D721Med (cell line): Measurements from ENCODE around the gene HRAS.

Experiments
- DNase-seq: peaks from one replicate; pipeline ENCODE4 v3.0.0; 2011; ENCODE audit warnings: low spot score; ENCODE audit not compliant: insufficient read length
- FAIRE-seq: peaks from 2 replicates; lab custom pipeline; 2011; peaks lifted over from hg19 to GRCh38; lab: Jason Lieb, UNC
- TF ChIP-seq, protein P1 (sequence below): IDR thresholded peaks from 2 replicates; pipeline ENCODE4 v1.5.1; 2012; ENCODE audit warnings: mild to moderate bottlenecking, control low read depth; ENCODE audit not compliant: insufficient read depth; ENCODE audit errors: missing control alignments

HRAS gene

DNA sequence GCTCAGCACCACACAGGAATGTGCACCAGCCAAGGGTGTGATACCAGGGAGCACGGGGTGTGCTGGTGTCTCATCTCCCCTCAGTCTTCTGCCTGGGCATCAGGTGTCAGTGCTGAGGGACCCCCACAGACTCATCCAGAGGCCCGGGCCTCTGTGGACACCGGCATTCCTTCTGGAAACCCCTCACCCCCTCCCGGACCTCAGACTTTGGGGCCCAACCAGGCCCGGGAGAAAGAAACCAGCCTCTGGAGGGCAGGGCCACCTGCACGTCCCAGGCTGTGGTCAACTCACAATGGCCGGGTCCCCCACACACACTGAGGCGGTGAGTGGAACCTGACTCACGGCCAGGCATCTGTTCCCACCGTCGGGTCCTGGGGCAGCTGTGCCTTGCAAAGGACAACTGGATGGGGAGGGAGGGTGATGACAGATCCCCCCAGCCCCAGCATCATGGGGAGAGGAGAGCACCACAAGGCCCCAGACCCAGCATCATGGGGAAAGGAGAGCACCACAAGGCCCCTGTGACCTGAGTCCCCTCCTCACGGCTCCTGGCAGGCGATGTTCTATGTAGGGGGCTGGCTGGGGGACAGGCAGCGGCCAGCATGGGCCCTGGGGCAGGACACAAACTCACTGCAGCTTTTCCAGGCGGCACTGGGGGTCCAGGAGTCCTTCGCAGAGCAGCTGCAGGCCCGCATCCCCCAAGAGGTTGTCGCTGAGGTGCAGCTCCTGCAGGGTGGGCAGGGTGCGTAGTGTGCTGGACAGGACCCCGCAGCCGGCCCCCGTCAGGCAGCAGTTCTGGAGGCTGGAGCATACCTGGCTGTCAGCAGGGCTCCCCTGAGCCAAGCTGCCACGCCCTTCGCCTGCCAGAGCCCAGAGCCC is 35.9 kb downstream of the HRAS start:
- DNase-seq = no peak
- TF ChIP-seq, protein P1, sequence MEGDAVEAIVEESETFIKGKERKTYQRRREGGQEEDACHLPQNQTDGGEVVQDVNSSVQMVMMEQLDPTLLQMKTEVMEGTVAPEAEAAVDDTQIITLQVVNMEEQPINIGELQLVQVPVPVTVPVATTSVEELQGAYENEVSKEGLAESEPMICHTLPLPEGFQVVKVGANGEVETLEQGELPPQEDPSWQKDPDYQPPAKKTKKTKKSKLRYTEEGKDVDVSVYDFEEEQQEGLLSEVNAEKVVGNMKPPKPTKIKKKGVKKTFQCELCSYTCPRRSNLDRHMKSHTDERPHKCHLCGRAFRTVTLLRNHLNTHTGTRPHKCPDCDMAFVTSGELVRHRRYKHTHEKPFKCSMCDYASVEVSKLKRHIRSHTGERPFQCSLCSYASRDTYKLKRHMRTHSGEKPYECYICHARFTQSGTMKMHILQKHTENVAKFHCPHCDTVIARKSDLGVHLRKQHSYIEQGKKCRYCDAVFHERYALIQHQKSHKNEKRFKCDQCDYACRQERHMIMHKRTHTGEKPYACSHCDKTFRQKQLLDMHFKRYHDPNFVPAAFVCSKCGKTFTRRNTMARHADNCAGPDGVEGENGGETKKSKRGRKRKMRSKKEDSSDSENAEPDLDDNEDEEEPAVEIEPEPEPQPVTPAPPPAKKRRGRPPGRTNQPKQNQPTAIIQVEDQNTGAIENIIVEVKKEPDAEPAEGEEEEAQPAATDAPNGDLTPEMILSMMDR = no peak
- no peak for FAIRE-seq

DNA sequence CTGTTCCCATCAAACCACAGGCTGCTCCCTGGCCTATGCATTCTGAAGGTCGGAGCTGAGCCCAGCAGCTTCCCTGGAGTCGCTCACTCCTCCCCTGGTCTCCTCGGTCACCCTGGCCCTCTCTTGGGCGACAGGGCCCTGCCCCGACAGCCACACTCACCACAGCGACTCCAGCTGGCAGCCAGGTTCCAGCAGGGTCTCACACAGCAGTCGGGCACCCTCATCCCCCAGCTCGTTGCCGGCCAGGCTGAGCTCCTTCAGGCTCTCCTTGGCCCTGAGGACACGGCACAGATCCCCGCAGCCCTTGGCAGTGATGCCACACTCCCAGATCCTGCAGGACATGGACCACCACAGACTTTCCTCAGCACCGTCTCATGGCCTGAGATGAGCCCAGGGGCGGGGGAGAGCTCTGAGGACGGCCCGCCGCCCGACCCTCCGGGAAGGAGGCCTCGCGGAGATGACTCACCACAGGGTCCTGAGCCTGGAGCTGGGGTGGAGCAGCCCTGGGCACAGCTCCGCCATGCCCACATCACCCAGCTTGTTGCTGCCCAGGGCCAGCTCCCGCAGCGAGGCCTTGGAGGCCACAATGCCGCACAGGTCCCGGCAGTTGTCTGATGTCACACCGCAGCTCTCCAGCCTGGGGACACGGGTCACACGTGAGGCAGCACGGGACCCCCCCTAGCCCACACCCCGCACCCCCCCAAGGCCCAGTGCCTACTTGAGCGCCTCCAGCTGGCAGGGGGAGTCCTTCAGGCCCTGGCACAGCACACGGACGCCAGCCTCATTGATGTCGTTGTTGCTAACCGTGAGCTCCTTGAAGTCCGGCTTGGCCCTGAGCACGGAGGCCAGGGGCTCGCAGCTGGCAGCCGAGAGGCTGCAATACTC is 36.8 kb downstream of the HRAS start:
- DNase-seq = no peak
- FAIRE-seq = no peak
- TF ChIP-seq, protein P1 = no peak

DNA sequence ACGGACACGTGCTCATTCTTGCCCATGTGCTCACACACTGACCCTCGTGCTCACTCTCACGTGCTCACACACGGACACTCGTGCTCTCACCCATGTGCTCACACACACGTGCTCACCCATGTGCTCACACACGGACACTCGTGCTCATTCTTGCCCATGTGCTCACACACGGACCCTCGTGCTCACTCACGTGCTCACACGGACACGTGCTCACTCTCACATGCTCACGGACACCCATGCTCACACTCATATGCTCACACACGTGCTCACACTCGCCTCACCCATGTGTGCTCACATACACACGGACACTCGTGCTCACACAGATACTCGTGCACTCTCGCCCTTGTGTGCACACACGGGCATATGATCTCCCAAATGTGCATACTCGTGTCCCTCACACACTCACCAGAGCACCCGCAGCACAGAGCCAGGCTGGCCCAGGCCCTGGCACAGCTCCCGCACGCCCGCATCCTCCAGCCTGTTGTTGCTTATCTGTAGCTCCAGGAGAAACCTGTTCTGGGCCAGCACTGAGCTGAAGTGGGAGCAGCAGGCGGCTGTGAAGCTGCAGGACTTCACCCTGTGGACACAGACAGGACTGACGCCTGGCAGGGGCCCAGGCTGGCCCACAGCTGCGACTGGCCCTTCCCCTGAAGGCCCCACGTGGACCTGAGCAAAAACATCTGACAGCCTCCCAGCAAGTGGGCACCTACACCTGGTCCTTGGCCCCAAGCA is 37.6 kb downstream of the HRAS start:
- DNase-seq (no peak), FAIRE-seq (no peak)
- TF ChIP-seq, protein P1 = no peak

DNA sequence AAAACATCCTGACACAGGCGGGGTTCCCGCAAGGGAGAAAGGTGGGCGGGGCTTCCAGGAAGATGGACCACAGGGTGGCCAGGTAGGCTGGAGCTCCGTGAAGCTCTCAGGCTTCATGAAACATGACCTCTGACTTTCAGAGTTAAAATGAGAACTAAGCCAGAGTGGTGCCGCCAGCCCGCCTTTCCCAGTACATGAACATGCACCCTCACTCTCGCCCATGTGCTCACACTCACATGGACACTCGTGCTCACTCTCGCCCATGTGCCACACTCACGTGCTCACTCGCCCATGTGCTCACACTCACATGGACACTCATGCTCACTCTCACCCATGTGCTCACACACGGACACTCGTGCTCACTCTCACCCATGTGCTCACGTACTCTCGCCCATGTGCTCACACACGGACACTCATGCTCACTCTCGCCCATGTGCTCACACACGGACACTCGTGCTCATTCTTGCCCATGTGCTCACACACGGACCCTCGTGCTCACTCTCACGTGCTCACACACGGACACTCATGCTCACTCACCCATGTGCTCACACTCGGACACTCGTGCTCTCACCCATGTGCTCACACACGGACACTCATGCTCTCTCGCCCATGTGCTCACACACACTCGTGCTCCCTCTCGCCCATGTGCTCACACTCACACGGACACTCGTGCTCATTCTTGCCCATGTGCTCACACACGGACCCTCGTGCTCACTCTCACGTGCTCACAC is 38.4 kb downstream of the HRAS start:
- TF ChIP-seq, protein P1 = no peak
- DNase-seq (no peak), FAIRE-seq (no peak)

DNA sequence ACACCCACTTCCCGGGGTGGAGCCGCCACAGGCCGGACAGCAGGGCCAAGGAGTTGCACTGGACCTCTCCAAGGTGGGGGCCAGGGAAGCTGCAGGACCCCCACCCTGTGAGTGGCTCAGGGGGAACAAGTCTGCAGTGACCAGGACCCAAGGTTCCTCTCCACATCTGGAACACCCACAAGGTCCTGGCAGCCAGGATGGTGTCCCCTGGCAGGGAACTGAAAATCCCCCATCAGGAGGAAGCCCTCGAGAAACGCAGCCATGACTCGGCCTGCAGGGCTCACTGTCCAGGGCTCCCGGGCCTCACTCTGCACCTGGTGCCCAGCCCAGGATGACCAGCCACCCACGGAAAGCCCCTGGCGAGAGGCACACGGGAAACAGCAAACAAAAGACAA is 39.8 kb downstream of the HRAS start:
- no peak for DNase-seq
- FAIRE-seq = no peak
- TF ChIP-seq, protein P1 = no peak

DNA sequence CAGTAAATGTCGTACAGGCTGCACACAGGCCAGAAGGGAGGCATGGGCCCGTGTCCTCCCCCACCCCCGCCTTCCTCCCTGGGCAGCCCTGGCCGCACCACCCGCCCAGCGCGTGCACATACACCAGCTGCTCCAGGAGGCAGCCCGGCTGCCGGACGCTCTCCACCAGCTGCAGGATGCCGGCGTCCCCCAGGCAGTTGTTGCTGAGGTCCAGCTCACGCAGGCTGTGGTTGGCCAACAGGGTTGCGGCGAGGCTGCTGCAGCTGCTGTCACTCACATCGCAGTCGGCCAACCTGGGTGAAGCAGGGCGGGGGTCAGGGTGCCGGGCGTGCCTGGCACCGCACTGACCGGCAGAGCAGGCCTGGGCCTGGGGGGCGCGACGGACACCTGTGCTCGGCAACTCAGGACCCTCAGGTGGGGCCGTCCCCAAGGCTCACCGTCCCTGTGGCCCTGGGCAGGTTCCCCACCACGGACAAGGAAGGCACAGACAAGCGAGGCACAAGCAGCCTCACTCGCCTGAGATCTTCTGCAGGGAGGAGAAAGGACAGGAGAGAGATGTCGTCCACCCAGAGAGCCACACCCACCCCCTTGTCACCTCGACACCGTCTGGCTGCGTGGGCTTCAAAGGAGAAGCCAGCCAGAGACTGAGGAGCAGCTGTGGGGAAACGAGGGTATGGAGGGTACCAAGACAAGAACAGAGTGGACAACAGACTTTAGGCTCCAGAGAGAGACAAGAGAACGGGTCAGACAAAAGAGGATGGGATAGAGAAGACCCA is 40.4 kb downstream of the HRAS start:
- TF ChIP-seq, protein P1 = no peak
- FAIRE-seq (no peak), DNase-seq (no peak)
